SK-MEL-5 (cell line): ENCODE results near the gene PHLDB3. TPM values are rescaled to one million over a fixed set of nuclear protein-coding genes. Genes with fewer than 3 reads are reported as not detected.
"Not testable (repeated sequence)": the region's sequence is repeated elsewhere in the genome, so short reads cannot be mapped to it uniquely, and the experiment has no call there.

Experiments
- DNase-seq: peaks from one replicate; pipeline ENCODE4 v3.0.0-alpha.2; 2016; ENCODE audit warnings: low read depth, low spot score
- in situ Hi-C: cut with HindIII; loops from 2 replicates; pipeline ENCODE4 v1.10.0; 2016; ENCODE audit warnings: low sequenced_read_pairs, high pct_unique_total_duplicates, low pct_unique_long_range_greater_than_20kb
- total RNA-seq: library from RNA; depleted of rRNA; stranded (reverse); fragments of >200 nt; shearing (Covaris generic); gene quantifications from 2 replicates; pipeline ENCODE4 v1.2.3, GENCODE V29; 2014; rRNA removed

The PHLDB3 gene
- total RNA-seq, 1 experiment from 2014 or later: 19.5 TPM

DNA sequence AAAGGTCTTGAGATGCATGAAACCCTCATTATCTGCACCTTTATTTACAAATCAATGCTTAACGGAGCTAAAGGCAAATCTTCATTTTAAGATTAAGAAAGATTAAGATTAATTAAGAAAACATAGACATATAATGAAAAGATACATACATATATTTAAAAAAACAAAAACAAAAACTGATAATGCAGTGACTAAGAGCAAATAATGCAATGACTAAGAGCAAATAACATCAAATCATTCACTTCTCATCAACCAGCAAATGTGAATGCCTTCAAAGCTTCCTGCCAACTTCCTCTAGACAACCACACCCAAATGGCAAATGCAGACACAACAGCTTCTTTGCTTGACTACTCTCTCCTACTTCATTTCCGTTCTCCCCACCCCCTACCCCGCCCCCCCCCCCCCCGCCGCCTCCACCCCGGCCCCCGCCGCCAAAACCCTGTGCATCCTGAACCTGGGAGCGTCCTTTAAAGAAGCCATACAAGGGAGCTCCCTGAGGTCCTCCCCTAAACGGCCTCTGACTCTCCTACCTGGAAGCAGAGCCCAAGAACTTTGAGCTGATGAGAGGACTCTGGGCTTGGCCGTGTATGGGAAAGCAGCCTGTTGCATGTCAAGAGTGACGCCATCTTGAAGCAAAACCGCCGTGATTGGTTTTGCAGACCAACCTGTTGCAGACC lies 65.4 kb downstream of the PHLDB3 start:
- DNase-seq: no peak
- in situ Hi-C loops: no loop called here

DNA sequence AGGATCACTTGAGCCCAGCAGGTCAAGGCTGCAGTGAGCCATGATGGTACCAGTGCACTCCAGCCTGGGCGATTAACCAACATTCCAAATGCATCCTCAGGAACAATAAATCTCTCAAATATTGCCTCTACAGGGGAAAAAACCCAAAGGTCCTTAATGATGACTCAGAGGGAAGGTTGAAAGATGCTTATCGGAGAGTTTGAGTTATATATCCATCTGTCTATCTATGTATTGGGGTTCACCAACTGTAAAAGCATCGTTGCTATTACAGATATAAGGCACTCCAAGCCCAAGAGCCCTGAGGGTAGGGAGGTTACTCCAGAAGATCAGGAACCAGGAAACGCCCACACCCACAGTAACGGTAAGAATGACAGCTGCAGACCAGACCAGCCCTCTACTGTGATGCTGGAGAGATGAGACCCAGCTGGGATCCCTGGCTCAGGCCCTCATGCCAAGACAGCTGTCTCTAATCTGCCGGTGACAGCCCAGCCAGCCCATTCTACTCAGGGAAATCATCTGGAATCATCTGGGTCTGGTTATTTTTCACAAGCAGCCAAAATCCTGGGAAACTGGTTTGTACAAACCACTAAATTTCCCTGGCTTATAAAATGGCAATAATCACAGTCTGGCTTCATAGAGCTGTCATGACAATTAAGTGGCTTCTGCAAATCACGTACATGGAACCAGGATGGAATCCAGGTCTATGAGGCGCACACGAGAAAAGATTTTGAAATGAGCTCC lies 66.1 kb downstream of the PHLDB3 start:
- DNase-seq: no peak
- in situ Hi-C loops: no loop called here

DNA sequence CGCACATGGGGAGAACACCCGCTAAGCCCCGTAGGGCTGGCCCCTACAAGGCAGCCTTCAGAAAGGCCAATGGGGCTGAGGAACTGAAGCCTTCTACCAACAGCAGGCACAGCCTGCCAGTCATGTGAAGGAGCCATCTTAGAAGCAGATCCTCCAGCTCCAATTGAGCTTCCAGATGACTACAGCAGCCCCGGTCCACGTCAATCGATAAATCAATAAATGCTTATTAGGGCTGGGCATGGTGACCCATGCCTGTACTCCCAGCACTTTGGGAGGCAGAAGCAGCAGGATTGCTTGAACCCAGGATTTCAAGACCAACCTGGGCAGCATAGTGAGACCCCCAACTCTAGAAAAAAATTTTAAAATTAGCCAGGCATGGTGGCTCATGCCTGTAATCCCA lies 66.8 kb downstream of the PHLDB3 start:
- in situ Hi-C loops: no loop called here
- DNase-seq: no peak

DNA sequence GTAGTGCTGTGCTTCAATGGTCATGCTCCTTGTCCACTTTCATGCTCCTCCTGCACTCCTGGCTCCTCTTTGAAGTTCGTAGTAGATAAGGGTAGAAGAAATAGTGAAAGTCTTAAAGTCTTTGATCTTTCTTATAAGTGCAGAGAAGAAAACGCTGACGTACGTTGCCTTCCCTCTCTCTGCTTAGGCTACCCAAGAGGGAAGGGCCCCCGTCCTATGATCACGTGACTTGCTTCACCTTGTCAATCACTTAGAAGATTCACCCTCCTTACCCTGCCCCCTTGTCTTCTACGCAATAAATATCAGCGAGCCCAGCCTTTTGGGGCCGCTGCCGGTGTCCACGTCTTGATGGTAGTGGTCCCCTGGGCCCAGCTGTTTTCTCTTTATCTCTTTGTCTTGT lies 67.3 kb downstream of the PHLDB3 start:
- in situ Hi-C loops, DNase-seq: not testable (repeated sequence)

DNA sequence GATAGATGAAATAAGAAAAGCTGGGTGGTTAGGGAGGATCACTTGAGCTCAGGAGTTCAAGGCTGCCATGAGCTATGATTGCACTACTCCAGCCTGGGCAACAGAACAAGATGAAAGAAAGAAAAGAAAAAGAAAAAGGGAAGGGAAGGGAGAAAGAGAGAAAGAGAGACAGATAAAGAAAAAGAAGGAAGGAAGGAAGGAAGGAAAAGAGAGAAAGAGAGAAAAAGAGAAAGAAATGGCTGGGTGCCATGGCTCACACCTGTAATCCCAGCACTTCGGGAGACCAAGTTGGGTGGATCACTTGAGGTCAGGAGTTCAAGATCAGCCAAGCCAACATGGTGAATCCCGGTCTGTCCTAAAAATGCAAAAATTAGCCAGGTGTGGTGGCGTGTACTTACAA lies 68.8 kb downstream of the PHLDB3 start:
- DNase-seq: no peak
- in situ Hi-C loops: no loop called here

DNA sequence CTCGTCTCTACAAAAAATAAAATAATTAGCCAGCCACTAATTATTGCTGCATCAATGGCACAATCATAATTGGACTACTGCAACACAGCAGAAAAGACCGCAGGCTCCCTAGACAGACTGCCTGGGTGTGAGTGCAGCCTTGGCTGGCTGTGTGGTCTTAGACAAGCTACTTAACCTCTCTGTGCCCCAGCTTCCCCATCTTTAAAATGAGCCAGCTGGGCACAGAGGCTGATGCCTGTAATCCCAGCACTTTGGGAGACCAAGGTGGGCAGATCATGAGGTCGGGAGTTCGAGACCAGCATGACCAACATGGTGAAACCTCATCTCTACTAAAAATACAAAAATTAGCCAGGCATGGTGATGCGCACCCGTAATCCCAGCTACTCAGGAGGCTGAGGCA lies 70.9 kb downstream of the PHLDB3 start:
- in situ Hi-C loops: no loop called here
- no peak for DNase-seq

DNA sequence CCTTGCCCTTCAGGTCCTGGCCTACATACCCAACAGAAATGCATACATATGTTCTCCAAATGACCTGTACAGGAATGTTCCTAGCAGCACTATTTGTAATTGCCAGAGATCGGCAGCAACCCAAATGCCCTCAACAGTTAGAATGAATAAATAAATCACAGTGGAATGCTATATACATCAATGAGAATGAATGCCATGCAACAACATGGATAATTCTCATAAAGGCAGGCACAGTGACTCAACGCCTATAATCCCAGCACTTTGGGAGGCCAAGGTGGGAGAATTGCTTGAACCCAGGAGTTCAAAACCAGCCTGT lies 71.2 kb downstream of the PHLDB3 start:
- in situ Hi-C loops: no loop called here
- no peak for DNase-seq

DNA sequence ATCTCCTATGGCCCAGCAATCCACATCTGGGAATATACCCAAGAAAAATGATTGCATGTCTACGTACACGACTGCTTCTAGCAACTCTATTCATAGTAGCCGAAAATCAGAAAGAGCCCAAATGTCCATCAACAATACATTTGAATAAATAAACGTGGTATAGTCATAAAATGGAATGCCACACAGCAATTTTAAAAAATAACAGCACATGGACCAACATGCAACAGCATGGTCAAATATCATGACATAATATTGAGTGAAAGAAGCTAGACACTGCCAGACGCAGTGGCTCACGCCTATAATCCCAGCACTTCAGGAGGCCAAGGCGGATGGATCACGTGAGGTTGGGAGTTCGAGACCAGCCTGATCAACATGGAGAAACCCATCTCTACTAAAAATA lies 73.6 kb downstream of the PHLDB3 start:
- in situ Hi-C loops: no loop called here
- no peak for DNase-seq

DNA sequence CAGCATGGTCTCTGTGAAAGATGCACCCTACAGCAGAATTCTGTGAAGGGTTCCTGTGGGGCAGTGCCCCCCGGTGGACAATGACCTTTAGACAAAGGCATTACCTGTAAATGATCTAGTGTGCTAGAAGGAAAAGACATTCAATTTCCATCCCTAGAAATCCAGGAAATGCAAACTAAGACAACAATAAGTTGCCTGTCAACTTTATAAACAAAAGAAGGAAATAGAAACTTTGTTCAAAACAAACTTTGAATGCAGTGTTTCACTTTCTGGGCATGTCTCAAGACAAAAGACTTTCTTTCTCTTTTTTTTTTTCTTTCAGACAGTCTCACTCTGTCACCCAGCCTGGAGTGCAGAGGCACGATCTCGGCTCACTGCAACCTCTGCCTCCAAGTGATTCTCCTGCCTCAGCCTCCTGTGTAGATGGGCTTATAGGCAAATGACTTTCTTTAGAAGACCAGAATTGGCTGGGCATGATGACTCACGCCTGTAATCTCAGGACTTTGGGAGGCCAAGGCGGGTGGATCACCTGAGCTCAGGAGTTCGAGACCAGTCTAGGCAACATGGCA lies 74.3 kb downstream of the PHLDB3 start:
- no peak for DNase-seq
- in situ Hi-C loops: no loop called here

DNA sequence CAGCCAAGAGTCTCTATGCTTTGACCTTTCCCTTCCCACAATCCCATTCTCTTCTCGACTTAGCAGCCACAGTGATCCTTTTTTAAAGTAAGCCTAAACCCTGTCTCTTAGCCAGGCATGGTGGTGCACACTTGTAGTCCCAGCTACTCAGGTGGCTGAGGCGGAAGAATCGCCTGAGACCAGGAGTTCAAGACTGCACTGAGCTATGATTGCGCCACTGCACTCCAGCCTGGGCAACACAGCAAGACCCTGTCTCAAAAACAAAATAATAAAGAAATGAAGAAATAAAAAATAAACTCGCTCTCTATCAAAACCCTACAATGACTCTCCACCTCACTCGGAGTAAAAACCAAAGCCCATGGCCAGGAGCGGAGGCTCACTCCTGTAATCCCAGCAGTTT lies 75.2 kb downstream of the PHLDB3 start:
- no peak for DNase-seq
- in situ Hi-C loops: no loop called here

DNA sequence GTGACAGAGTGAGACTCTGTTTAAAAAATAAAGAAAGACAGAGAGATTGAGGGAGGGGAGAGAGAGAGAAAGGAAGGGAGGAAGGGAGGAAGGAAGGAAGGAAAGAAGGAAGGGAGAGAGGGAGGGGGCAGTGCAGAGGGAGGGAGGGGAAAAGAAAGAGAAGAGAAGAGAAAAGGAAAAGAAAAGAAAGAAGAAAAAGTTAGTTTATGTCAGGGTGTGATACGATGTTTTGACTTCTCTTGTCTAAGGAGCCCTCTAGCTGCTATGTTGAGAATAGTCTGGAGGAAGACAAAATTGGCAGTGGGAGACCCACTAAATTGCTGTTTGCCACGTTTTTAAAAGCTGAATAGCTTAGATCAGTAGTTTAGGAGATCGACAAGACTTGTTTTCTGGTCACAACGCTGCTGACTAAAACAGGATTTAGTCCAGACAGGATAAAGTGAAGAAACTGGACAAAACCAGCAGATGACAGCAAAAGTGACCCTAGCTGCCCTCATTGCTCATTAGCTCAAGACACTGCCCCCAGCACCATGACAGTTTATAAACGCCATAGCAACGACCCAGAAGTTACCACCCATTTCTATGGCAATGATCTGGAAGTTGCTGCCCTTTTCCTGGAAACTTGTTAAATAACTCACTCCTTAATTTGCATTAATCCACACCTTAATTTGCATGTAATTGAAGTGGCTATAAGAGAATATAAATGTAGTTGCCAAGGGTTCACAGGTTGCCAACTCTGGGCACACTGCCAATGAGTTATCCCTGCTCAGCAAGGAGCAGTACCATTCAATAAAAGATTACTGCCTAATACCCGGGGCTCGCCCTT lies 78.8 kb downstream of the PHLDB3 start:
- peak; percentile 37 for DNase-seq
- in situ Hi-C loops: no loop called here

Other genes starting within 250 kb of the PHLDB3 start
- 0.40 TPM in 1 of 2 replicates, not detected in the other for gene PSG9, start 235.2 kb downstream of the PHLDB3 start, total RNA-seq
- 0.24 TPM in 1 of 2 replicates, not detected in the other for gene CD177, start 151.1 kb downstream of the PHLDB3 start, total RNA-seq
- gene TEX101, start 89.9 kb downstream of the PHLDB3 start, total RNA-seq: not detected in 2 replicates
- 0.18 and 0.59 TPM in 2 replicates for gene LYPD3, start 39.1 kb downstream of the PHLDB3 start, total RNA-seq
- gene ETHE1, start 22.5 kb upstream of the PHLDB3 start, total RNA-seq: 39.4 and 43.6 TPM in 2 replicates
- not detected in 2 replicates for gene ZNF575, start 28.4 kb upstream of the PHLDB3 start, total RNA-seq
- 12.2 and 13.2 TPM in 2 replicates for gene XRCC1, start 70.8 kb upstream of the PHLDB3 start, total RNA-seq
- gene PINLYP, start 71.1 kb upstream of the PHLDB3 start, total RNA-seq: not detected in 2 replicates
- gene IRGQ, start 91.4 kb upstream of the PHLDB3 start, total RNA-seq: 18.7 and 20.8 TPM in 2 replicates
- gene ZNF576, start 91.8 kb upstream of the PHLDB3 start, total RNA-seq: 10.5 and 12.7 TPM in 2 replicates
- gene SRRM5, start 107.3 kb upstream of the PHLDB3 start, total RNA-seq: not detected in 2 replicates
- 44.6 and 47.2 TPM in 2 replicates for gene ZNF428, start 114.9 kb upstream of the PHLDB3 start, total RNA-seq
- gene CADM4, start 135.1 kb upstream of the PHLDB3 start, total RNA-seq: 13.1 and 13.2 TPM in 2 replicates
- 3.5 and 5.5 TPM in 2 replicates for gene PLAUR, start 165.4 kb upstream of the PHLDB3 start, total RNA-seq
- not detected in 2 replicates for gene IRGC, start 211.3 kb upstream of the PHLDB3 start, total RNA-seq